ENCODE results near the gene LITAF.

GRCh38 chr16:11556214-11556819 is 30.4 kb downstream of the LITAF start:
- no peak for TF ChIP-seq POLR2A (IDR thresholded peaks at IDR 0.05; ENCODE audit: low read length)
- TF ChIP-seq GATA1 (IDR thresholded peaks at IDR 0.05; ENCODE audit: low read depth, low read length) = no peak
